Activated naive CD8-positive, alpha-beta T cell (primary cell): ENCODE data around the gene PAX2.

Source experiments
- H3K27ac Mint-ChIP-seq: one replicate; pipeline ENCODE4 v1.8.0; 2021; ENCODE audit warnings: mixed read lengths
- H3K27me3 Mint-ChIP-seq: one replicate; pipeline ENCODE4 v1.8.0; 2021; ENCODE audit warnings: mixed read lengths
- H3K36me3 Mint-ChIP-seq: one replicate; pipeline ENCODE4 v1.8.0; 2021; ENCODE audit warnings: mixed read lengths
- H3K4me1 Mint-ChIP-seq: one replicate; pipeline ENCODE4 v1.8.0; 2021; ENCODE audit warnings: low read depth, mixed read lengths
- H3K4me3 Mint-ChIP-seq: one replicate; pipeline ENCODE4 v1.8.0; 2021; ENCODE audit warnings: mild to moderate bottlenecking, mixed read lengths
- H3K9me3 Mint-ChIP-seq: one replicate; pipeline ENCODE4 v1.8.0; 2021; ENCODE audit warnings: low read depth, mixed read lengths

Gene PAX2

GRCh38 chr10:100866575-100867098 is 121.3 kb downstream of the PAX2 start:
- Mint-ChIP-seq H3K27ac (no peak overlapping the region), H3K4me1 (peaks cover 6% of the 10 kb centered on the region), H3K9me3 (no peaks in the 10 kb centered on the region), H3K27me3 (peaks cover 21% of the 10 kb centered on the region), H3K4me3 (no peak overlapping the region), H3K36me3 (no peaks in the 10 kb centered on the region)

GRCh38 chr10:100867261-100867963 is 122.0 kb downstream of the PAX2 start:
- Mint-ChIP-seq H3K4me1 (peaks cover 6% of the 10 kb centered on the region), H3K36me3 (no peaks in the 10 kb centered on the region), H3K4me3 (no peak overlapping the region), H3K27me3 (peaks cover 17% of the 10 kb centered on the region), H3K27ac (no peak overlapping the region), H3K9me3 (no peaks in the 10 kb centered on the region)

GRCh38 chr10:100868382-100868781 is 123.0 kb downstream of the PAX2 start:
- peaks cover 6% of the 10 kb centered on the region for H3K4me1 Mint-ChIP-seq
- no peak overlapping the region for H3K27ac Mint-ChIP-seq
- H3K9me3 Mint-ChIP-seq, result no peaks in the 10 kb centered on the region
- no peak overlapping the region for H3K4me3 Mint-ChIP-seq
- no peaks in the 10 kb centered on the region for H3K36me3 Mint-ChIP-seq
- peaks cover 17% of the 10 kb centered on the region for H3K27me3 Mint-ChIP-seq

GRCh38 chr10:100869399-100869798 is 124.0 kb downstream of the PAX2 start:
- Mint-ChIP-seq H3K27me3 (peaks cover 14% of the 10 kb centered on the region), H3K9me3 (no peaks in the 10 kb centered on the region), H3K4me3 (no peak overlapping the region), H3K4me1 (peaks cover 6% of the 10 kb centered on the region), H3K27ac (no peak overlapping the region), H3K36me3 (no peaks in the 10 kb centered on the region)

GRCh38 chr10:100872034-100872791 is 126.8 kb downstream of the PAX2 start:
- Mint-ChIP-seq H3K9me3 (no peaks in the 10 kb centered on the region), H3K27me3 (peaks cover 5% of the 10 kb centered on the region), H3K36me3 (no peaks in the 10 kb centered on the region), H3K4me3 (no peak overlapping the region), H3K4me1 (peaks cover under 1% of the 10 kb centered on the region), H3K27ac (no peak overlapping the region)

GRCh38 chr10:100873146-100873826 is 127.9 kb downstream of the PAX2 start:
- H3K9me3 Mint-ChIP-seq, result no peaks in the 10 kb centered on the region
- H3K27me3 Mint-ChIP-seq, result peaks cover 4% of the 10 kb centered on the region
- H3K27ac Mint-ChIP-seq, result no peak overlapping the region
- H3K4me3 Mint-ChIP-seq, result no peak overlapping the region
- H3K4me1 Mint-ChIP-seq, result no peaks in the 10 kb centered on the region
- H3K36me3 Mint-ChIP-seq, result no peaks in the 10 kb centered on the region

- Mint-ChIP-seq H3K27me3 (peaks cover 4% of the 10 kb centered on the region), H3K9me3 (no peaks in the 10 kb centered on the region), H3K4me3 (no peak overlapping the region), H3K27ac (no peak overlapping the region), H3K4me1 (no peaks in the 10 kb centered on the region), H3K36me3 (no peaks in the 10 kb centered on the region)
Observed at GRCh38 chr10:100873827-100874326, 128.5 kb downstream of the PAX2 start.

GRCh38 chr10:100874702-100875483 is 129.5 kb downstream of the PAX2 start:
- H3K9me3 Mint-ChIP-seq, result no peaks in the 10 kb centered on the region
- H3K27me3 Mint-ChIP-seq, result peaks cover 4% of the 10 kb centered on the region
- no peaks in the 10 kb centered on the region for H3K36me3 Mint-ChIP-seq
- H3K27ac Mint-ChIP-seq, result no peak overlapping the region
- no peak overlapping the region for H3K4me3 Mint-ChIP-seq
- H3K4me1 Mint-ChIP-seq, result no peaks in the 10 kb centered on the region

- Mint-ChIP-seq H3K9me3 (no peaks in the 10 kb centered on the region), H3K4me1 (no peaks in the 10 kb centered on the region), H3K4me3 (no peak overlapping the region), H3K36me3 (no peaks in the 10 kb centered on the region), H3K27ac (no peak overlapping the region), H3K27me3 (peaks cover 4% of the 10 kb centered on the region)
Observed at GRCh38 chr10:100875484-100876166, 130.2 kb downstream of the PAX2 start.

GRCh38 chr10:100876585-100877460 is 131.4 kb downstream of the PAX2 start:
- Mint-ChIP-seq H3K4me3 (no peak overlapping the region), H3K27me3 (peaks cover 4% of the 10 kb centered on the region), H3K27ac (no peak overlapping the region), H3K4me1 (no peaks in the 10 kb centered on the region), H3K9me3 (no peaks in the 10 kb centered on the region), H3K36me3 (no peaks in the 10 kb centered on the region)

- no peaks in the 10 kb centered on the region for H3K4me1 Mint-ChIP-seq
- H3K4me3 Mint-ChIP-seq, result no peak overlapping the region
- no peaks in the 10 kb centered on the region for H3K36me3 Mint-ChIP-seq
- H3K9me3 Mint-ChIP-seq, result no peaks in the 10 kb centered on the region
- peaks cover 4% of the 10 kb centered on the region for H3K27me3 Mint-ChIP-seq
- no peak overlapping the region for H3K27ac Mint-ChIP-seq
Observed at GRCh38 chr10:100877461-100877850, 132.1 kb downstream of the PAX2 start.

GRCh38 chr10:100878291-100878910 is 133.0 kb downstream of the PAX2 start:
- Mint-ChIP-seq H3K27me3 (peaks cover 4% of the 10 kb centered on the region), H3K9me3 (no peaks in the 10 kb centered on the region), H3K36me3 (no peaks in the 10 kb centered on the region), H3K27ac (no peak overlapping the region), H3K4me3 (no peak overlapping the region), H3K4me1 (no peaks in the 10 kb centered on the region)
